ENCODE results near the gene PROX1. TPM values are rescaled to one million over a fixed set of nuclear protein-coding genes. Genes with fewer than 3 reads are reported as not detected.

PROX1 gene
- total and polyA plus RNA-seq, 2 of the 4 experiments (the other 2 are of a cell fraction) = under 0.01 to 0.02 TPM

- Histone ChIP-seq H3K56ac (ENCODE audit: extremely low read depth, insufficient read depth, low read length) (no peak overlapping the region), H4K8ac (ENCODE audit: low read depth in 2 of 2, low read length in 2 of 2) (no peak overlapping the region), H4K5ac (ENCODE audit: low read depth, low read length) (no peak overlapping the region), H3K9me3 (ENCODE audit: control insufficient read depth, insufficient read depth, low read length) (no peaks in the 10 kb centered on the region), H2BK120ac (ENCODE audit: low read depth, low read length) (no peak overlapping the region), H3K4ac (ENCODE audit: low read depth, low read length) (no peak overlapping the region), H3K4me3 (ENCODE audit: insufficient read depth, low read depth, low read length) (no peak overlapping the region), H4K20me1 (ENCODE audit: insufficient read depth, low read length) (no peaks in the 10 kb centered on the region), H3K18ac (ENCODE audit: low read depth, low read length) (no peak overlapping the region), H2BK5ac (ENCODE audit: low read depth, low read length, poor library complexity, severe bottlenecking) (no peak overlapping the region), H3K27ac (ENCODE audit: insufficient read depth, low read length) (no peak overlapping the region), H3K23ac (ENCODE audit: low read depth, low read length) (no peak overlapping the region), H2BK15ac (ENCODE audit: low read depth, low read length) (no peak overlapping the region), H2AK9ac (replicated peaks; ENCODE audit: low read depth, low read length, poor library complexity) (no peak overlapping the region), H2AK5ac (ENCODE audit: low read depth, low read length) (no peak overlapping the region), H3K4me2 (ENCODE audit: low read depth, low read length) (no peak overlapping the region), H2BK20ac (ENCODE audit: low read depth, low read length) (no peak overlapping the region), H4K91ac (ENCODE audit: insufficient read depth, low read depth, low read length) (no peak overlapping the region), H3K9ac (ENCODE audit: low read depth, low read length) (no peak overlapping the region), H2AFZ (replicated peaks; ENCODE audit: low read length, poor library complexity) (no peak overlapping the region), H3K4me1 (ENCODE audit: control insufficient read depth, insufficient read depth, low read length) (no peaks in the 10 kb centered on the region), H3K79me1 (ENCODE audit: low read depth in 1 of 2, low read length in 2 of 2) (no peaks in the 10 kb centered on the region), H3K27me3 (ENCODE audit: control insufficient read depth, insufficient read depth, low read length) (peaks cover 4% of the 10 kb centered on the region), H3K9me1 (ENCODE audit: insufficient read depth, low read length) (no peaks in the 10 kb centered on the region), H3K14ac (replicated peaks; ENCODE audit: low read depth, low read length) (no peak overlapping the region), H3K36me3 (ENCODE audit: control insufficient read depth, insufficient read depth, low read length) (no peaks in the 10 kb centered on the region)
- WGBS, 2 experiments (ENCODE audit: extremely low coverage in 2 of 2, insufficient read length in 1 of 2) = 69% methylated on average over 2 of the region's 7 CpGs; no CpG with 5 or more reads in 1 of the 2 experiments
- DNase-seq (no peak), ATAC-seq (ENCODE audit: low read depth) (no peak)
- CTCF ChIA-PET = no interaction called here
- dilution Hi-C loops (cut with HindIII; ENCODE audit: low sequenced_read_pairs, unreplicated experiment) (no loop called here), intact Hi-C loops (cut with micrococcal nuclease) (no loop called here), in situ Hi-C loops (cut with MboI; ENCODE audit: low sequenced_read_pairs) (no loop called here)
- TF ChIP-seq RAD21 (IDR thresholded peaks at IDR 0.05; ENCODE audit: low read length) (no peak), BHLHE40 (IDR thresholded peaks at IDR 0.05; ENCODE audit: low read depth, low read length) (no peak), RCOR1 (IDR thresholded peaks at IDR 0.05; ENCODE audit: insufficient replicate concordance, low read length) (no peak), RFX5 (IDR thresholded peaks at IDR 0.05; ENCODE audit: low read depth, low read length) (no peak), CHD1 (IDR thresholded peaks at IDR 0.05; ENCODE audit: low read depth, low read length) (no peak), CTCF (conservative IDR thresholded peaks at IDR 0.05; ENCODE audit: low read depth, low read length) (no peak), MXI1 (IDR thresholded peaks at IDR 0.05; ENCODE audit: borderline replicate concordance, low read depth, low read length) (no peak), POLR2A (IDR thresholded peaks at IDR 0.05; ENCODE audit: low read depth, low read length) (no peak), MAZ (IDR thresholded peaks at IDR 0.05; ENCODE audit: borderline replicate concordance, low read depth, low read length) (no peak), FOS (IDR thresholded peaks at IDR 0.05; ENCODE audit: low read depth, low read length) (no peak), CEBPB (IDR thresholded peaks at IDR 0.05; ENCODE audit: low read depth, low read length) (no peak), NFE2L2 (IDR thresholded peaks at IDR 0.05; ENCODE audit: low read depth, low read length) (no peak), SMC3 (IDR thresholded peaks at IDR 0.05; ENCODE audit: low read depth, low read length) (no peak), MAFK (IDR thresholded peaks at IDR 0.05; ENCODE audit: low read depth, low read length) (no peak)
- TF ChIP-seq, protein P1, sequence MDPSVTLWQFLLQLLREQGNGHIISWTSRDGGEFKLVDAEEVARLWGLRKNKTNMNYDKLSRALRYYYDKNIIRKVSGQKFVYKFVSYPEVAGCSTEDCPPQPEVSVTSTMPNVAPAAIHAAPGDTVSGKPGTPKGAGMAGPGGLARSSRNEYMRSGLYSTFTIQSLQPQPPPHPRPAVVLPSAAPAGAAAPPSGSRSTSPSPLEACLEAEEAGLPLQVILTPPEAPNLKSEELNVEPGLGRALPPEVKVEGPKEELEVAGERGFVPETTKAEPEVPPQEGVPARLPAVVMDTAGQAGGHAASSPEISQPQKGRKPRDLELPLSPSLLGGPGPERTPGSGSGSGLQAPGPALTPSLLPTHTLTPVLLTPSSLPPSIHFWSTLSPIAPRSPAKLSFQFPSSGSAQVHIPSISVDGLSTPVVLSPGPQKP (IDR thresholded peaks at IDR 0.05; ENCODE audit: borderline replicate concordance, low read depth, low read length) = no peak
- TF ChIP-seq, protein P2, sequence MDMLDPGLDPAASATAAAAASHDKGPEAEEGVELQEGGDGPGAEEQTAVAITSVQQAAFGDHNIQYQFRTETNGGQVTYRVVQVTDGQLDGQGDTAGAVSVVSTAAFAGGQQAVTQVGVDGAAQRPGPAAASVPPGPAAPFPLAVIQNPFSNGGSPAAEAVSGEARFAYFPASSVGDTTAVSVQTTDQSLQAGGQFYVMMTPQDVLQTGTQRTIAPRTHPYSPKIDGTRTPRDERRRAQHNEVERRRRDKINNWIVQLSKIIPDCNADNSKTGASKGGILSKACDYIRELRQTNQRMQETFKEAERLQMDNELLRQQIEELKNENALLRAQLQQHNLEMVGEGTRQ (IDR thresholded peaks at IDR 0.05; ENCODE audit: low read depth, low read length) = no peak
- POLR2A ChIA-PET (ENCODE audit: unreplicated experiment) = no interaction called here
- no TSS peak for BruUV-seq (replicated peaks)
These were observed 88.9 kb downstream of the PROX1 start for GRCh38 chr1:214076708-214077065.

All from IMR-90 (cell line).